Skeletal muscle satellite cell (primary cell): ENCODE data around the gene TTC7B.

ENCODE experiments used
- H3K27me3 ChIP-seq: 2 replicates; pipeline ENCODE4 v1.7.0; 2013; ENCODE audit warnings: low read length; ENCODE audit not compliant: control insufficient read depth, insufficient read depth
- H3K36me3 ChIP-seq: 2 replicates; pipeline ENCODE4 v1.7.0; 2013; ENCODE audit warnings: mild to moderate bottlenecking, control low read depth, low read length; ENCODE audit not compliant: insufficient read depth
- H3K4me1 ChIP-seq: 2 replicates; pipeline ENCODE4 v1.7.0; 2013; ENCODE audit warnings: low read length; ENCODE audit not compliant: control insufficient read depth, insufficient read depth
- H3K4me2 ChIP-seq: 2 replicates; pipeline ENCODE4 v1.7.0; 2013; ENCODE audit warnings: mild to moderate bottlenecking, low read length
- H3K4me3 ChIP-seq: 2 replicates; pipeline ENCODE4 v1.7.0; 2013; ENCODE audit warnings: low read length
- H3K9ac ChIP-seq: 2 replicates; pipeline ENCODE4 v1.7.0; 2013; ENCODE audit warnings: mild to moderate bottlenecking, low read depth, low read length, moderate library complexity
- H3K9me3 ChIP-seq: replicated peaks from 2 replicates; pipeline ENCODE4 v1.7.0; 2013; ENCODE audit warnings: mild to moderate bottlenecking, control low read depth, low read length

Gene TTC7B

GRCh38 chr14:90797919-90798318, 18.3 kb downstream of the TTC7B start:
- Histone ChIP-seq H3K36me3 (no peaks in the 10 kb centered on the region), H3K9me3 (no peaks in the 10 kb centered on the region), H3K9ac (no peak overlapping the region), H3K27me3 (no peaks in the 10 kb centered on the region), H3K4me1 (peaks cover 16% of the 10 kb centered on the region), H3K4me3 (no peak overlapping the region), H3K4me2 (no peak overlapping the region)

- Histone ChIP-seq H3K4me3 (no peak overlapping the region), H3K36me3 (no peaks in the 10 kb centered on the region), H3K27me3 (no peaks in the 10 kb centered on the region), H3K9me3 (no peaks in the 10 kb centered on the region), H3K4me1 (peaks cover 16% of the 10 kb centered on the region), H3K4me2 (no peak overlapping the region), H3K9ac (no peak overlapping the region)
These were observed 18.8 kb downstream of the TTC7B start for GRCh38 chr14:90797451-90797850.

- Histone ChIP-seq H3K36me3 (no peaks in the 10 kb centered on the region), H3K4me3 (no peak overlapping the region), H3K9me3 (no peaks in the 10 kb centered on the region), H3K4me2 (no peak overlapping the region), H3K27me3 (no peaks in the 10 kb centered on the region), H3K4me1 (peaks cover 16% of the 10 kb centered on the region), H3K9ac (no peak overlapping the region)
These were observed 19.9 kb downstream of the TTC7B start for GRCh38 chr14:90796329-90796728.

- H3K36me3 ChIP-seq, result no peaks in the 10 kb centered on the region
- H3K4me3 ChIP-seq, result no peak overlapping the region
- no peaks in the 10 kb centered on the region for H3K9me3 ChIP-seq
- H3K4me2 ChIP-seq, result peak overlapping the region; percentile 24
- H3K27me3 ChIP-seq, result no peaks in the 10 kb centered on the region
- peak overlapping the region; percentile 1 for H3K9ac ChIP-seq
- H3K4me1 ChIP-seq, result peaks cover 16% of the 10 kb centered on the region
These were observed 20.5 kb downstream of the TTC7B start for GRCh38 chr14:90795744-90796143.

- no peaks in the 10 kb centered on the region for H3K9me3 ChIP-seq
- H3K4me2 ChIP-seq, result no peak overlapping the region
These were observed 24.7 kb downstream of the TTC7B start for GRCh38 chr14:90791486-90791885.

GRCh38 chr14:90788031-90788430, 28.2 kb downstream of the TTC7B start:
- Histone ChIP-seq H3K36me3 (no peaks in the 10 kb centered on the region), H3K9me3 (no peaks in the 10 kb centered on the region), H3K9ac (no peak overlapping the region), H3K4me1 (no peaks in the 10 kb centered on the region), H3K27me3 (no peaks in the 10 kb centered on the region), H3K4me3 (no peak overlapping the region), H3K4me2 (no peak overlapping the region)

More at GRCh38 chr14:90791486-90791885, 24.7 kb downstream of the TTC7B start:
- H3K4me3 ChIP-seq, result no peak overlapping the region
- H3K36me3 ChIP-seq, result no peaks in the 10 kb centered on the region
- H3K27me3 ChIP-seq, result no peaks in the 10 kb centered on the region
- peaks cover 16% of the 10 kb centered on the region for H3K4me1 ChIP-seq
- H3K9ac ChIP-seq, result no peak overlapping the region

GRCh38 chr14:90785876-90786450, 30.3 kb downstream of the TTC7B start:
- Histone ChIP-seq H3K27me3 (no peaks in the 10 kb centered on the region), H3K4me1 (peaks cover 8% of the 10 kb centered on the region), H3K36me3 (no peaks in the 10 kb centered on the region), H3K4me2 (no peak overlapping the region), H3K9me3 (no peaks in the 10 kb centered on the region), H3K4me3 (no peak overlapping the region), H3K9ac (no peak overlapping the region)

- Histone ChIP-seq H3K4me1 (peaks cover 13% of the 10 kb centered on the region), H3K9ac (no peak overlapping the region), H3K27me3 (no peaks in the 10 kb centered on the region), H3K9me3 (no peaks in the 10 kb centered on the region), H3K4me2 (no peak overlapping the region), H3K36me3 (no peaks in the 10 kb centered on the region), H3K4me3 (no peak overlapping the region)
These were observed 30.8 kb downstream of the TTC7B start for GRCh38 chr14:90785471-90785870.

- no peak overlapping the region for H3K4me3 ChIP-seq
- peaks cover 1% of the 10 kb centered on the region for H3K36me3 ChIP-seq
- no peak overlapping the region for H3K9ac ChIP-seq
- no peaks in the 10 kb centered on the region for H3K9me3 ChIP-seq
- H3K4me1 ChIP-seq, result peaks cover 13% of the 10 kb centered on the region
- H3K4me2 ChIP-seq, result no peak overlapping the region
- H3K27me3 ChIP-seq, result no peaks in the 10 kb centered on the region
These were observed 31.5 kb downstream of the TTC7B start for GRCh38 chr14:90784621-90785270.

GRCh38 chr14:90783344-90783743, 32.9 kb downstream of the TTC7B start:
- no peaks in the 10 kb centered on the region for H3K27me3 ChIP-seq
- H3K4me1 ChIP-seq, result peaks cover 13% of the 10 kb centered on the region
- no peaks in the 10 kb centered on the region for H3K9me3 ChIP-seq
- peaks cover 5% of the 10 kb centered on the region for H3K36me3 ChIP-seq
- no peak overlapping the region for H3K4me3 ChIP-seq
- H3K4me2 ChIP-seq, result no peak overlapping the region
- no peak overlapping the region for H3K9ac ChIP-seq

GRCh38 chr14:90782892-90783291, 33.3 kb downstream of the TTC7B start:
- Histone ChIP-seq H3K36me3 (peaks cover 5% of the 10 kb centered on the region), H3K4me1 (peaks cover 13% of the 10 kb centered on the region), H3K27me3 (no peaks in the 10 kb centered on the region), H3K9me3 (no peaks in the 10 kb centered on the region), H3K9ac (no peak overlapping the region), H3K4me2 (no peak overlapping the region), H3K4me3 (no peak overlapping the region)

GRCh38 chr14:90781876-90782275, 34.4 kb downstream of the TTC7B start:
- Histone ChIP-seq H3K9ac (no peak overlapping the region), H3K4me1 (peaks cover 13% of the 10 kb centered on the region), H3K36me3 (peaks cover 5% of the 10 kb centered on the region), H3K4me2 (no peak overlapping the region), H3K4me3 (no peak overlapping the region), H3K27me3 (no peaks in the 10 kb centered on the region), H3K9me3 (no peaks in the 10 kb centered on the region)
